Bronchial epithelial cell (primary cell): ENCODE data around the gene ZDHHC21. TPM values are rescaled to one million over a fixed set of nuclear protein-coding genes. Genes with fewer than 3 reads are reported as not detected.

Experiments
- DNase-seq: peaks from one replicate; pipeline ENCODE4 v3.0.0-alpha.2; 2010; ENCODE audit warnings: low read depth
- FAIRE-seq: peaks from 2 replicates; lab custom pipeline; 2011; peaks lifted over from hg19 to GRCh38; lab: Jason Lieb, UNC
- H3K27me3 ChIP-seq: 2 replicates; pipeline ENCODE4 v1.5.1; 2011; ENCODE audit warnings: low read length; ENCODE audit not compliant: control insufficient read depth, insufficient read depth
- H3K36me3 ChIP-seq: 2 replicates; pipeline ENCODE4 v1.5.1; 2011; ENCODE audit warnings: low read length; ENCODE audit not compliant: control insufficient read depth, insufficient read depth
- H3K4me3 ChIP-seq: 2 replicates; pipeline ENCODE4 v1.5.1; 2011; ENCODE audit warnings: mild to moderate bottlenecking, low read depth, low read length, control low read depth
- CTCF ChIP-seq: IDR thresholded peaks from 2 replicates; pipeline ENCODE4 v1.5.1; 2011; ENCODE audit warnings: mild to moderate bottlenecking, moderate library complexity, low read length, control low read depth, inconsistent platforms; ENCODE audit not compliant: insufficient read depth, severe bottlenecking
- total RNA-seq: library from RNA; depleted of rRNA; stranded (reverse); fragments of >200 nt; gene quantifications from 2 replicates; pipeline ENCODE4 v1.2.1, GENCODE V29; 2014

ZDHHC21 gene
- total RNA-seq, 1 donor from 2014 or later: 8.4 TPM

GRCh38 chr9:14563902-14564624, 129.2 kb downstream of the ZDHHC21 start:
- H3K27me3 ChIP-seq: no peaks in the 10 kb centered on the region
- DNase-seq: no peak
- no peak overlapping the region for H3K4me3 ChIP-seq
- FAIRE-seq: no peak
- TF ChIP-seq CTCF: no peak
- no peaks in the 10 kb centered on the region for H3K36me3 ChIP-seq

DNA sequence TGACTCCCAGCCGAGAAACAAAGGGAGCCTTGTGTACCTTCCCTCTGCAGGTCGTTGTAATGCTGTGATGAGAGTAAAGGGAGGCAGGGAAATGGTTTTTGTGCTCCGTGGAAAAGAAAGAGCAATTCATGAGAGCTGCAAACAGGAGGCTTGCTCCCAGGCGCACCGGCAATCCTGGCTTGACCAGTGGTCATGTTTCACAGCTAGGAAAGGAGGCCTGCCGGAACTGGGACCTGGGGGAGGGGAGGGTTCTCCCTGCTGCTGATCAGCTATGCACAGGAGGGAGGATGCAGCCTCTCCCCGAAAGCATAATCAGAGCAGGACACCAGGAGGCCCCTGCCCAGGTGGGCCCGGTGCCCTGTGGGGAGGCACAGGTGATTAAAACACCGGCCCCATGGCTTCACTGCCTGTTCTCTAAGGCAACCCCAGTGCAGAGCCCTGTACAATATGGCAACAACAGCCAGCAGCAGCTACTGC, 131.3 kb downstream of the ZDHHC21 start:
- Histone ChIP-seq H3K27me3 (no peaks in the 10 kb centered on the region), H3K4me3 (no peak overlapping the region), H3K36me3 (no peaks in the 10 kb centered on the region)
- FAIRE-seq: no peak
- no peak for DNase-seq
- no peak for TF ChIP-seq CTCF

Other genes with a start within 250 kb of the ZDHHC21 start
- gene CER1, start 29.3 kb upstream of the ZDHHC21 start, total RNA-seq: not detected in 2 replicates
- under 0.01 TPM in 1 of 2 replicates, not detected in the other for gene FREM1, start 217.0 kb upstream of the ZDHHC21 start, total RNA-seq